ES-I3 (cell line): ENCODE measurements around the gene CETN2.
"Not testable (repeated sequence)": the region's sequence is repeated elsewhere in the genome, so short reads cannot be mapped to it uniquely, and the experiment has no call there.

Experiments
- H3K36me3 ChIP-seq: 2 replicates; pipeline ENCODE4 v1.6.1; 2013; ENCODE audit warnings: mild to moderate bottlenecking, low read length, control low read depth, moderate library complexity; ENCODE audit not compliant: insufficient read depth
- H3K4me1 ChIP-seq: 2 replicates; pipeline ENCODE4 v1.6.1; 2013; ENCODE audit warnings: mild to moderate bottlenecking, control low read depth, low read length; ENCODE audit not compliant: insufficient read depth
- H3K9ac ChIP-seq: 2 replicates; pipeline ENCODE4 v1.6.1; 2013; ENCODE audit warnings: low read depth, mild to moderate bottlenecking, low read length, moderate library complexity
- H3K9me3 ChIP-seq: 2 replicates; pipeline ENCODE4 v1.6.1; 2013; ENCODE audit warnings: mild to moderate bottlenecking, low read length, moderate library complexity; ENCODE audit not compliant: control insufficient read depth, insufficient read depth

The CETN2 gene

GRCh38 chrX:152847281-152847680 is 16.7 kb upstream of the CETN2 start:
- Histone ChIP-seq H3K36me3 (peaks cover 9% of the 10 kb centered on the region; the same call in 1 of the 2 replicates), H3K4me1 (no peaks in the 10 kb centered on the region), H3K9me3 (no peaks in the 10 kb centered on the region), H3K9ac (no peak overlapping the region)

- Histone ChIP-seq H3K4me1 (no peaks in the 10 kb centered on the region), H3K9ac (no peak overlapping the region), H3K36me3 (peaks cover 9% of the 10 kb centered on the region; the same call in 1 of the 2 replicates), H3K9me3 (no peaks in the 10 kb centered on the region)
Measured at GRCh38 chrX:152845618-152846240, 15.2 kb upstream of the CETN2 start.

GRCh38 chrX:152844256-152844655 is 13.7 kb upstream of the CETN2 start:
- Histone ChIP-seq H3K9ac (no peak overlapping the region), H3K36me3 (peaks cover 6% of the 10 kb centered on the region; the same call in 1 of the 2 replicates), H3K4me1 (no peaks in the 10 kb centered on the region), H3K9me3 (no peaks in the 10 kb centered on the region)

- Histone ChIP-seq H3K9me3 (no peaks in the 10 kb centered on the region), H3K4me1 (no peaks in the 10 kb centered on the region), H3K9ac (no peak overlapping the region), H3K36me3 (peaks cover 6% of the 10 kb centered on the region; the same call in 1 of the 2 replicates)
Measured at GRCh38 chrX:152843852-152844251, 13.3 kb upstream of the CETN2 start.

GRCh38 chrX:152842772-152843338 is 12.3 kb upstream of the CETN2 start:
- Histone ChIP-seq H3K9me3 (no peaks in the 10 kb centered on the region), H3K9ac (no peak overlapping the region), H3K4me1 (no peaks in the 10 kb centered on the region), H3K36me3 (peaks cover 6% of the 10 kb centered on the region; the same call in 1 of the 2 replicates)

GRCh38 chrX:152835470-152835869 is 4.9 kb upstream of the CETN2 start:
- not testable (repeated sequence) for H3K9me3 ChIP-seq, H3K4me1 ChIP-seq, H3K36me3 ChIP-seq, H3K9ac ChIP-seq

- Histone ChIP-seq H3K36me3 (no peaks in the 10 kb centered on the region; the same call in 1 of the 2 replicates), H3K9ac (no peak overlapping the region), H3K4me1 (no peaks in the 10 kb centered on the region), H3K9me3 (no peaks in the 10 kb centered on the region)
Measured at GRCh38 chrX:152833378-152833777, 2.8 kb upstream of the CETN2 start.

GRCh38 chrX:152832520-152832919 is 2.0 kb upstream of the CETN2 start:
- Histone ChIP-seq H3K9ac (no peak overlapping the region), H3K4me1 (no peaks in the 10 kb centered on the region), H3K9me3 (no peaks in the 10 kb centered on the region), H3K36me3 (no peaks in the 10 kb centered on the region; the same call in 1 of the 2 replicates)

GRCh38 chrX:152831391-152831790 is 834 bp upstream of the CETN2 start:
- no peaks in the 10 kb centered on the region for H3K4me1 ChIP-seq
- H3K36me3 ChIP-seq = no peaks in the 10 kb centered on the region; the same call in 1 of the 2 replicates
- H3K9ac ChIP-seq = peak overlapping the region; percentile 87

GRCh38 chrX:152824841-152825374 is 5.6 kb downstream of the CETN2 start:
- no peaks in the 10 kb centered on the region for H3K9me3 ChIP-seq
- no peaks in the 10 kb centered on the region for H3K36me3 ChIP-seq
- no peaks in the 10 kb centered on the region for H3K4me1 ChIP-seq
- no peak overlapping the region for H3K9ac ChIP-seq

More at GRCh38 chrX:152831391-152831790, 834 bp upstream of the CETN2 start:
- H3K9me3 ChIP-seq = no peaks in the 10 kb centered on the region

GRCh38 chrX:152823657-152824056 is 6.9 kb downstream of the CETN2 start:
- no peaks in the 10 kb centered on the region for H3K4me1 ChIP-seq
- H3K9ac ChIP-seq = no peak overlapping the region
- H3K36me3 ChIP-seq = no peaks in the 10 kb centered on the region
- H3K9me3 ChIP-seq = no peaks in the 10 kb centered on the region

GRCh38 chrX:152822383-152823086 is 8.0 kb downstream of the CETN2 start:
- no peaks in the 10 kb centered on the region for H3K36me3 ChIP-seq
- H3K9me3 ChIP-seq = no peaks in the 10 kb centered on the region
- H3K4me1 ChIP-seq = no peaks in the 10 kb centered on the region
- H3K9ac ChIP-seq = no peak overlapping the region

- H3K9me3 ChIP-seq = no peaks in the 10 kb centered on the region
- H3K9ac ChIP-seq = no peak overlapping the region
- peaks cover 4% of the 10 kb centered on the region; the same call in 1 of the 2 replicates for H3K4me1 ChIP-seq
- no peaks in the 10 kb centered on the region for H3K36me3 ChIP-seq
Measured at GRCh38 chrX:152821145-152821765, 9.3 kb downstream of the CETN2 start.

- Histone ChIP-seq H3K4me1 (peaks cover 4% of the 10 kb centered on the region; the same call in 1 of the 2 replicates), H3K9me3 (no peaks in the 10 kb centered on the region), H3K36me3 (no peaks in the 10 kb centered on the region), H3K9ac (no peak overlapping the region)
Measured at GRCh38 chrX:152819732-152820131, 10.8 kb downstream of the CETN2 start.
